GM04504 (cell line): Measurements from ENCODE around the gene RASGRP1.
A peak's percentile ranks its signal among the peaks of the same experiment; 100 is the strongest.

Experiments used
- DNase-seq: peaks from one replicate; pipeline ENCODE4 v3.0.0-alpha.2; 2012; ENCODE audit warnings: low read depth

The RASGRP1 gene

DNA sequence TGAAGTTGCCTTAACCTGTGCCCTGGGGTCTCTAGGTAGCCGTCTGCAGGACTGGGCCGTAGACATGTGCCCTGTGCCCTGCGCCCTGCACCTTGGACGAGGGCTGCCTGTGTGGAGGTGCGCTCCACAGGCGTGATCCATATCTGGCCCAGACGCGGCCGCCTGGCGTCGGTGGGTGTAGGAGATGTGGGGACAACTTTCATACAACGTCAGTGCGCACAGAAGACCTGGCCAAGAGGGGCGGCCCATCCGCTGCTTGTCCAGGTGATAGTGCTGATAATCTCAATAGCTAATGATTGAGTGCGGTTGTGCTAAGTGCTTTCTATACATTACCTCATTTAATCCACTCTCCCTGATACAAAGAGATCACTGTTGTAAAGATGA, 665 bp upstream of the RASGRP1 start:
- DNase-seq, result no peak

DNA sequence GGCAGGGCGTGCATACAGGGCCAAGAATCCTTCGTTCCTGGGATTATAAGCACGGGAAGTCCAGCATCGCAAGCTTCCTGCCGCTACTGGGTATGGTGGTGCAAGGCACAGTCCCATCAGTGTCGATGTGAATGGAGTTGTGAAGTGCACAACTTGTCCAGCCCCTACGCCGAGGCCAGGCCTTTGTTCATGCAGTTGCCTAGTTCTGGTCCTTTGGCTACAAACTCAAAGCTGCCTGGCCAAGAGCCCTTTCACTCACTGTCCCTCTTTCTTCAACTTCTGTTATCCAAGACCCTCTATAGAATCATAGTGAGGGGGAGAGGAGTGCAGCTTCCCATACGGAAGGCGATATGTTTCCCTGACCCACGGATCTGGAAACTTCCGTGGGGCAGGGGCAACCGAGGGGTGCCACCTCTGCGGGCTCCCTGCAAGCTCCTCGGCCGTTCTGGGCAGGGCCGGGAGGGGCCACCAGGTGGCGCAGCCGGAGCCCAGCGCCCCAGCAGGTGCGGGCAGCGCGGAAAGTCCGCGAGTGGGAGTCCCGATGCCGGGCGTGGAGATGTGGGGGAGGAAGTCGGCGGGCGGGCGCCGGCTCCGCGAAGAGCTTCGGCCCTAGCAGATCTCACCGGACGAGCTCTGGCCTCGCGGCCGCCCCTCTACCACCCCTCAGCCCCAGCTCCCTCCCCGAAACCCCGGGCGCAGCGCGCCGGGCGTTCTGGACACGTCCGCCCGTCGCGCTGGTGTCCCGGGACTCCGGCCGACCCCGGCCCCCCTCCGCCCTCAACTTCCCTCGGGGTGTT, 693 bp downstream of the RASGRP1 start:
- DNase-seq, result no peak

GRCh38 chr15:38562278-38562677, 2.3 kb downstream of the RASGRP1 start:
- no peak for DNase-seq

- DNase-seq, result no peak
Measured at GRCh38 chr15:38560456-38560926, 4.1 kb downstream of the RASGRP1 start.

GRCh38 chr15:38559636-38560307, 4.8 kb downstream of the RASGRP1 start:
- no peak for DNase-seq

- DNase-seq, result no peak
Measured at GRCh38 chr15:38559131-38559530, 5.5 kb downstream of the RASGRP1 start.

DNA sequence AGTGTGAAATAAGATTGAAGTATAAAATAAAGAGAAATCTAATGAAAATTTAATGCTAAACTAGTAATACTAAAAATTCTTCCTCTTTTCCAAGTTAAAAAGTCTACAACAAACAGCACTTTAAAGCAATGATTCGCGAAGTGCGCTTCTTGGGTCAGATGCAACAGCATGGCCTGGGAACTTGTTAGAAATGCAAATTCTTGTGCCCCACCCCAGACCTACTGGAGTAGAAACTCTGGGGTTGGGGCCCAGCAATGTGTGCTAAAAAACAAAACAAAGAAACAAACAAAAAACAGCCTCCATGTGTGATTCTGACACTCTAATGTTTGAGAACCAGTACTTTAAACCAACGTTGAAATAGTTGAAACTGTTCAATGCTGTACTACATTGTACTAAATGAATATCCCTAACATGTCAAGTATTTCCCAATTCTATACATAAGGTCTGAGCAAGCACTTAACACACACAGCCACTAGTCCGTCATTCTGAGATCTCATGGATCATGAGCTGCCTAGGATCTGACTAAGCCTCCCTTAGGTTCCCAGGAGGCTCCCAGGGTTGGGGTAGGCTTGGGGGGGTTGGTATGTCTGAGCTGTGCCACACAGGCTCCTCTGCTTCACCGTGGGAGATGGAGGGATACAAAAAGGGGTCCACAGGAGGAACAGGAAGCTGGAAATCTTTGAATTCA, 6.1 kb downstream of the RASGRP1 start:
- no peak for DNase-seq

DNA sequence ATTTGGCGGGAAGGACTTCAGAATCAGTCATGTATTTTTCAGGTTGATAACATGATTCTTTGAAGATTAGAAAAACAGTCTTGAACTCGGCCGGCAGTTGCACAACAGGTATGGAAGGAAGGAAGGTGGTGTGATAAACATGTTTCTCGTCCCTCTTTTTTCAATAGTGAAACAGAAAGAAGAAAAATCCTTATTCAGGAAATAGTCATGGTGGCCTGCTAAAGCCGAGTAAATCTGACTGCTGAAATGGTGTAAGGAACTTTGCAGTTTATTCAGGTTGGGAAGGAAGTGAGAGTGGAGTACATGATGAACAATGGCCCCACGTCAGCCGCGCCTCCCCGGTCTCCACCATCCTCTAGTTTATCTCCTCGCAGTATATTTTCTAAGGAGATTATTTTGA, 6.7 kb downstream of the RASGRP1 start:
- no peak for DNase-seq

DNA sequence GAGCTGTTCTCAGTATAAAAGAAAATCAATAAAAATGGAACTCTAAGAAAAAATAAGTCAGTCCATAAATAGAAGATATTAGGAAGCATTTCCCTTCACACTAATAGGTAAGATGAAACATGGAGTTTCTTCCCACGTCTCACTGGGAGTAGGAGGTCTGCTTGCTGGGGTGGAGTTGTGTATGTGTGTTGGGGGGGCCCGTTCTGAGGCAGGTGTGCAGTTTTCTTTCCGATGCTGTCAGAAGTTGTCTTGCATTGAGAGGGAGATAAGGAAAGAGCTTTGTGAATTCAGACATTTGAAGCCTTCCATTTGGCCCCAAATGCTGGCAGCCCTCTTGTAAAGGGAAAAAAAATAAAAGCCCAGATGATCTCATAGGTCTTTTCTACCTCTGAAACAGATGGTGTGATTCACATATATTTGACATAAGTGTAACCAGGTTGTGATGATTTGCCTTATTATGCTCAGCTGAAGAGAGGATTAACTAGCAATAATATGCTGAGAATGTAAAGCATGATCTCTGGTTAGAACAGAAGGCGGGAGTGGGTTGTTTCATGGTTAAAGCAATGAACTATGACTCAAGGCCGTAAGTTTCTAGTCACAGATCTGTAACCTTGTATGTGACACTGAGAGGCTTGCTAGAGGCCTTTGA, 8.8 kb downstream of the RASGRP1 start:
- no peak for DNase-seq

- DNase-seq, result no peak
Measured at GRCh38 chr15:38554354-38554753, 10.3 kb downstream of the RASGRP1 start.

DNA sequence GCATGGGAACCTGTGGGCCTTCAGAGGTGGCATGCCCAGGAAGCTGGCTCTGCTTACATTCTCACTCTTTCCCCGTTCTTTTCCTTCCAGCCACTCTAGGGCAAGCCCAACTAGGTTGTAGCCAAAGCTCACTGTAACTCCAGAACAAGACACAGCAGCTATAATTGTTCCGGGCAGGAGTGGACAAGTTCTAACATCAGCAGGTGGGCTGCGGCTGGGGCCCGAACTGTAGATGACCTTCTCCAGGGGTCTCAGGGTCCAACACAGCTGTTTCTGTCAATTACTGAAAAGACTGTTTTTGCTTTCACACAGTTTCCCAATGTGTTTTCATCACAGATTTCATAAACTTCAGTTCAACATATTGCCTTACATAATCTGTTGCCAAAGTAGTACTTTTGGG, 11.5 kb downstream of the RASGRP1 start:
- no peak for DNase-seq

GRCh38 chr15:38551720-38552648, 12.6 kb downstream of the RASGRP1 start:
- no peak for DNase-seq

DNA sequence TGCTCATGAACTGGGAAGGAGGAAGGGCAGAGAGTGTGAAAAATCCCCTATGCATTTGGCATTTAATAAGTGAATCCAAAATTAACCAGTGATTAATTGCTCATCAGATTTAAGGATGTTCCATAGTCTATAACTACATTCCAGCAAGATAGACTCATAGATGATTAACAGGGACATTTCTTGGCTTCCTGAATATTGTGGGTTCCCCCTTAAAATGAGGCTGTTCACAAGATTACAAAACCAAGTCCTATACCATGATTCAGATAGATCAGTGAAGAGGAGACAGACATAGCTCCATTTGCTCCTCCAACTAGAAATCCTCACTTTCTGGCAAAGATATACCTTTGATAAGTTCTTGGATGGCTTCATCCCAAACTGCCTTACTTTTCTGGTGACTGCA, 15.4 kb downstream of the RASGRP1 start:
- DNase-seq, result no peak

DNA sequence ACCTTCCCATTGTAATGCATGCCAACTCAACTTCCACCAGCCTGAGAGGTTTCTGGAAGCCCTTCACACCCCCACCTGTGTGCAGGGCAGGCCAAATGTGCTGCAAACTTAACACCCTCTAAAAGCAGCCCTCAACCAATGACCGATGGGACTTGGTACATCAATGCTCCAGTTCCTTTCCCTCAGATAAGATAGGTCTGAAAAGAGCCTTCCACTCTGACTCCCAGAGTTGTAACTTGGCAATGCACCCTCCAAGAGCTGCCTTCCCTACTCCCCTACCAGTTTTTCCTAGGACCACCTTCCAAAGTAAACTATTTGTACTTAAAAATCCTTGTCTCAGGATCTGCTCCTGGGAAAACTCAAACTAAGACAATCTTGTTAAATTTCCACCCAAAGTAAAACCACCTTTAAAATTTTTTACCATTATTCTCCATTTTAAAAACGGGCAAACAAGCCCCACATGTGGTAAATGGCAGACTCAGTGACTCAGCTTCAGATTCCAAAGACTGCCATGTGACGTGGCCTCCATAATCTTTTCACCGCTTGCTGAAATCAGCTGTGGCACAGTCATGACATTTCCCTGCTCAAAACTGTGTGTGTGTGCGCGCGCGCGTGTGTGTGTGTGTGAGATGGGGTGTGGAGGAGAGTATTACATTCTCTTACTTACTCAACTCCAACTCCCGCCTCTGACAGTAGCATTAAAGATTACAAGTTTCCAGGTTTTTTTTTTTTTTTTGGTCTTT, 17.2 kb downstream of the RASGRP1 start:
- DNase-seq, result no peak

GRCh38 chr15:38545179-38545578, 19.4 kb downstream of the RASGRP1 start:
- DNase-seq, result no peak

DNA sequence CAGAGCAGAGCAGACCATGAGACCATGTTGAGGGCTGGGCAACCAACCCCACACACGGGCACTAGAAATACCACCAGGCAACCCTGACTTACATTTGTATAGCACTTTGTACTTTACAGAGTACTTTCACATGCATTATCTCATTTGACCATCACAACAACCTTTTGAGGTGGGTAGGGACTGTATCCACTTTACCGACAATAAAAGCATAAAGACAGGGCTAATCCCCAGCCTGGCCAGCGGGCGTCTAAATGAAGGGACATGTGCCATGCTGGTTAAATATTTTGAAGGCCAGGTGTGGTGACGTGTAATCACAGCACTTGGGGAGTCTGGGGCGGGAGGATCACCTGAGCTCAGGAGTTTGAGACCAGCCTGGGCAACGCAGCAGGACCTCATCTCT, 23.6 kb downstream of the RASGRP1 start:
- DNase-seq, result no peak

- DNase-seq, result no peak
Measured at GRCh38 chr15:38540510-38540909, 24.1 kb downstream of the RASGRP1 start.

- no peak for DNase-seq
Measured at GRCh38 chr15:38539008-38539343, 25.6 kb downstream of the RASGRP1 start.

DNA sequence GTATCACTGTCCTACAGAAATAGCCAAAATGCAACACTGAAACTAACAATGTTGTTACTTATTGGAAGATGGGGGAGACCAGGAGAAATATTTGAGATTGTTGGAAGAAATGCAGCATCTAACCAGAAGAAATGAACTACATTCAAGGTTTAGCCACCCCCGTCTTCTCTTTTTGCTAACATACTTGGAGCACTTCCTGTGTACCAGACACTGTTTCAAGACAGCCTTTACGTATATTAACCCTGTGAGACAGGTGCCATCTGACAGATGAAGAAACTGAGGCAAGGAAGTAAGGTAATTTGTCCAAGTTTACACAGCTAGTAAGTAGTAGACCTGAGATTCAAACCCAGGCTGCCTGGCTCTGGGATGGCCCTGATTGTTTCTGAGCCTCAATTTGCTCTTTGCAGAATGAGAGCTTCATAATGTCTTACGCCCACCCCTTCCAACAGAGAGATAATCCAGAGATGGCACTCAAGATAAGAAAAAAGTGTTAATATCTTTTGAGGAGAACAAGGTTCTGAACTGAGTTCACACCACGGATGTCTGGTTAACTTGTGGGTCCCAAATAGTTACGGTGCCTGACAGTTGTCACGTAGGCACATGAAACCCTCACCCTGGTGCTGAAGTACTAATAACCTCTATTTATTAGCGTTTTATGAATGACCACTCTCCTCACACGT, 26.1 kb downstream of the RASGRP1 start:
- no peak for DNase-seq

DNA sequence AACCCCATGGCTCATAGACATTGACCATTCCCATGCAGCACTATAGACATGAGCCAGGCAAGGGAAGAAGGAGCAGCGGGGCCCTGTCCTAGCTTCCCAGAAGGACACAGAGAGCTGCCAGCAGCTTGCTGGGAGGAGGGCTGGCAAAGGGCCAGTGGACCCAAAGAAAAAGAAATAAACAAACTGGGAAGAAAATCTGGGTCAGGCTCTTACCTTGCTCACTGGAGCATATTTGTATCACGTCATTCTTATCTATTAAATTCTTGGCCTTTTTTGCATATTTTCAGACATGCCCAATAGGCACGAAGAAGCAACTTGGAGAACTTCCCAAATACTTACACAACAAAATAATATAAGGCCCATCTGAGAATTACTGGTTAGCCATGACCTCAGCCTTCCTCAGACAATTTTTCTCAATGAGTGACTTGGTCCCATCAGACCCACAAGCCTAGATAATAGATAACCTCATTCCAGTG, 28.4 kb downstream of the RASGRP1 start:
- DNase-seq, result peak; percentile 78
